Common myeloid progenitor, CD34-positive (primary cell): ENCODE results near the gene TOP3B. TPM values are rescaled to one million over a fixed set of nuclear protein-coding genes. Genes with fewer than 3 reads are reported as not detected.
A peak's percentile ranks its signal among the peaks of the same experiment; 100 is the strongest.

Experiments used
- CTCF ChIA-PET: fragments of 350-600 bp; sonication (Branson Sonifier 250); formaldehyde crosslinking; loops from one replicate; lab custom pipeline; 2021; ENCODE audit warnings: antibody characterized with exemption; lab: Charles Lee
- POLR2A ChIA-PET: fragments of 350-600 bp; sonication (Branson Sonifier 250); formaldehyde crosslinking; loops from one replicate; lab custom pipeline; 2021; ENCODE audit warnings: antibody characterized with exemption; lab: Charles Lee
- DNase-seq, 3 donors: peaks; one replicate each; pipeline versions ENCODE4 v3.0.0 to v3.0.0-alpha.2; 2013
- H3K27ac ChIP-seq, 2 experiments: 1 replicate in 1 of 2; 2 replicates in 1 of 2; pipeline ENCODE4 v1.7.0; 2013; ENCODE audit warnings: inconsistent platforms in 2 of 2, low read length in 2 of 2, mild to moderate bottlenecking in 2 of 2, low read depth in 1 of 2, moderate library complexity in 1 of 2; ENCODE audit not compliant: severe bottlenecking in 2 of 2, insufficient read depth in 1 of 2, poor library complexity in 1 of 2
- H3K27me3 ChIP-seq, 5 experiments: replicated peaks in 2 of 5; 1 replicate in 3 of 5; 2 replicates in 2 of 5; pipeline versions ENCODE4 v1.6.1 to v1.7.0; 2013; ENCODE audit warnings: low read length in 4 of 5, mild to moderate bottlenecking in 2 of 5, moderate library complexity in 2 of 5, inconsistent platforms in 1 of 5; ENCODE audit not compliant: insufficient read depth in 5 of 5, control insufficient read depth in 4 of 5
- H3K36me3 ChIP-seq, 4 experiments: 1 replicate in 2 of 4; 2 replicates in 2 of 4; pipeline versions ENCODE4 v1.6.1 to v1.7.0; 2013; ENCODE audit warnings: low read length in 3 of 4, control low read depth in 1 of 4, mild to moderate bottlenecking in 1 of 4; ENCODE audit not compliant: control insufficient read depth in 4 of 4, insufficient read depth in 4 of 4
- H3K4me1 ChIP-seq, 4 experiments: 1 replicate in 3 of 4; 2 replicates in 1 of 4; pipeline versions ENCODE4 v1.6.1 to v1.7.1; 2013; ENCODE audit warnings: low read length in 3 of 4, mild to moderate bottlenecking in 3 of 4, control low read depth in 1 of 4, inconsistent platforms in 1 of 4, moderate library complexity in 1 of 4; ENCODE audit not compliant: control insufficient read depth in 4 of 4, insufficient read depth in 4 of 4; ENCODE audit errors: control extremely low read depth in 1 of 4
- H3K4me3 ChIP-seq, 7 experiments: 1 replicate in 4 of 7; 2 replicates in 3 of 7; pipeline versions ENCODE4 v1.5.1 to v1.7.0; 2013; ENCODE audit warnings: mild to moderate bottlenecking in 7 of 7, low read length in 6 of 7, moderate library complexity in 6 of 7, inconsistent platforms in 2 of 7, low read depth in 2 of 7, control low read depth in 1 of 7; ENCODE audit not compliant: insufficient read depth in 4 of 7, control insufficient read depth in 1 of 7; ENCODE audit errors: extremely low read depth in 1 of 7
- H3K9me3 ChIP-seq, 5 experiments: 1 replicate in 4 of 5; 2 replicates in 1 of 5; pipeline versions ENCODE4 v1.6.1 to v1.7.1; 2013; ENCODE audit warnings: low read length in 4 of 5, mild to moderate bottlenecking in 2 of 5, inconsistent platforms in 1 of 5, low read depth in 1 of 5, moderate library complexity in 1 of 5; ENCODE audit not compliant: control insufficient read depth in 4 of 5, insufficient read depth in 2 of 5; ENCODE audit errors: control extremely low read depth in 1 of 5
- WGBS: methylation state at CpG from one replicate; pipeline ENCODE4 v1.1.5; 2013; ENCODE audit not compliant: insufficient coverage; 5-methylcytosine and 5-hydroxymethylcytosine counted together
- polyA plus RNA-seq: library from polyadenylated mRNA; unstranded; fragments of 120-200 nt; gene quantifications from one replicate; pipeline ENCODE4 v1.2.1, GENCODE V29; 2013

TOP3B gene, protein sequence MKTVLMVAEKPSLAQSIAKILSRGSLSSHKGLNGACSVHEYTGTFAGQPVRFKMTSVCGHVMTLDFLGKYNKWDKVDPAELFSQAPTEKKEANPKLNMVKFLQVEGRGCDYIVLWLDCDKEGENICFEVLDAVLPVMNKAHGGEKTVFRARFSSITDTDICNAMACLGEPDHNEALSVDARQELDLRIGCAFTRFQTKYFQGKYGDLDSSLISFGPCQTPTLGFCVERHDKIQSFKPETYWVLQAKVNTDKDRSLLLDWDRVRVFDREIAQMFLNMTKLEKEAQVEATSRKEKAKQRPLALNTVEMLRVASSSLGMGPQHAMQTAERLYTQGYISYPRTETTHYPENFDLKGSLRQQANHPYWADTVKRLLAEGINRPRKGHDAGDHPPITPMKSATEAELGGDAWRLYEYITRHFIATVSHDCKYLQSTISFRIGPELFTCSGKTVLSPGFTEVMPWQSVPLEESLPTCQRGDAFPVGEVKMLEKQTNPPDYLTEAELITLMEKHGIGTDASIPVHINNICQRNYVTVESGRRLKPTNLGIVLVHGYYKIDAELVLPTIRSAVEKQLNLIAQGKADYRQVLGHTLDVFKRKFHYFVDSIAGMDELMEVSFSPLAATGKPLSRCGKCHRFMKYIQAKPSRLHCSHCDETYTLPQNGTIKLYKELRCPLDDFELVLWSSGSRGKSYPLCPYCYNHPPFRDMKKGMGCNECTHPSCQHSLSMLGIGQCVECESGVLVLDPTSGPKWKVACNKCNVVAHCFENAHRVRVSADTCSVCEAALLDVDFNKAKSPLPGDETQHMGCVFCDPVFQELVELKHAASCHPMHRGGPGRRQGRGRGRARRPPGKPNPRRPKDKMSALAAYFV
- 29.0 TPM for polyA plus RNA-seq

GRCh38 chr22:21982338-21982965 is at the start of gene TOP3B:
TOP3B (minus strand) TSS chr22:21982787; CDS start chr22:21975709, 7,078 bp downstream.
- Histone ChIP-seq H3K27ac (peak within 1 kb of the TSS; percentile 70 to 94), H3K9me3 (no peaks in the 10 kb centered on the region), H3K4me3 (peak within 1 kb of the TSS; percentile 84 to 99 (median 96)), H3K4me1 (peaks cover 0 to 12% (median 10%) of the 10 kb centered on the region in 4 experiments), H3K27me3 (no peaks in the 10 kb centered on the region), H3K36me3 (peaks cover 0 to 19% (median 3%) of the 10 kb centered on the region in 4 experiments)
- POLR2A ChIA-PET = interaction anchor here (0.5 to 0.9 kb wide), 2 partner anchors 24 to 293 kb away, joined by 3 read pairs; no protein-coding TSS in a partner anchor
- CTCF ChIA-PET = interaction anchor here (1.2 to 2.6 kb wide), 6 partner anchors 10 to 33 kb away, joined by 3 to 19 read pairs (median 6); no protein-coding TSS in a partner anchor
- under 1% methylated on average over 39 of the region's 54 CpGs for WGBS
- peak; percentile 79 to 86 (median 84) for DNase-seq

- no peak overlapping the region for H3K27ac ChIP-seq
- ChIA-PET POLR2A (no interaction called here), CTCF (interaction anchor here (0.6 kb wide), 1 partner anchor 17 kb away, joined by 3 read pairs; no protein-coding TSS in a partner anchor)
- H3K9me3 ChIP-seq = no peaks in the 10 kb centered on the region
- no peak overlapping the region for H3K4me3 ChIP-seq
- 96% methylated on average over 8 of the region's 9 CpGs for WGBS
- H3K27me3 ChIP-seq = peaks cover 0 to 9% (median 0%) of the 10 kb centered on the region in 5 experiments
- DNase-seq = peak in 2 of 3 donors; percentile 38 to 49
- no peaks in the 10 kb centered on the region for H3K36me3 ChIP-seq
- H3K4me1 ChIP-seq = peaks cover 0 to 3% (median 1%) of the 10 kb centered on the region in 4 experiments
Observed at GRCh38 chr22:22031183-22031945, 48.8 kb upstream of the TOP3B start.

- Histone ChIP-seq H3K4me1 (peaks cover 0 to 3% (median under 1%) of the 10 kb centered on the region in 4 experiments), H3K36me3 (no peaks in the 10 kb centered on the region), H3K27ac (no peak overlapping the region), H3K4me3 (no peak overlapping the region), H3K9me3 (no peaks in the 10 kb centered on the region), H3K27me3 (peaks cover 0 to 9% (median 0%) of the 10 kb centered on the region in 5 experiments)
- 81% methylated on average over 5 of the region's 7 CpGs for WGBS
- peak in 2 of 3 donors; percentile 15 to 16 for DNase-seq
- ChIA-PET POLR2A (no interaction called here), CTCF (interaction anchor here (0.6 kb wide), 1 partner anchor 16 kb away, joined by 3 read pairs; no protein-coding TSS in a partner anchor)
Observed at GRCh38 chr22:22030493-22031182, 48.1 kb upstream of the TOP3B start.

GRCh38 chr22:22027955-22028354 is 45.4 kb upstream of the TOP3B start:
- no peak overlapping the region for H3K4me3 ChIP-seq
- DNase-seq = no peak
- H3K9me3 ChIP-seq = no peaks in the 10 kb centered on the region
- peaks cover 0 to 3% (median 1%) of the 10 kb centered on the region in 4 experiments for H3K4me1 ChIP-seq
- ChIA-PET POLR2A (no interaction called here), CTCF (no interaction called here)
- H3K27me3 ChIP-seq = peaks cover 0 to 2% (median 0%) of the 10 kb centered on the region in 5 experiments
- H3K36me3 ChIP-seq = no peaks in the 10 kb centered on the region
- 100% methylated on average over 2 of the region's 3 CpGs for WGBS
- no peak overlapping the region for H3K27ac ChIP-seq

DNA sequence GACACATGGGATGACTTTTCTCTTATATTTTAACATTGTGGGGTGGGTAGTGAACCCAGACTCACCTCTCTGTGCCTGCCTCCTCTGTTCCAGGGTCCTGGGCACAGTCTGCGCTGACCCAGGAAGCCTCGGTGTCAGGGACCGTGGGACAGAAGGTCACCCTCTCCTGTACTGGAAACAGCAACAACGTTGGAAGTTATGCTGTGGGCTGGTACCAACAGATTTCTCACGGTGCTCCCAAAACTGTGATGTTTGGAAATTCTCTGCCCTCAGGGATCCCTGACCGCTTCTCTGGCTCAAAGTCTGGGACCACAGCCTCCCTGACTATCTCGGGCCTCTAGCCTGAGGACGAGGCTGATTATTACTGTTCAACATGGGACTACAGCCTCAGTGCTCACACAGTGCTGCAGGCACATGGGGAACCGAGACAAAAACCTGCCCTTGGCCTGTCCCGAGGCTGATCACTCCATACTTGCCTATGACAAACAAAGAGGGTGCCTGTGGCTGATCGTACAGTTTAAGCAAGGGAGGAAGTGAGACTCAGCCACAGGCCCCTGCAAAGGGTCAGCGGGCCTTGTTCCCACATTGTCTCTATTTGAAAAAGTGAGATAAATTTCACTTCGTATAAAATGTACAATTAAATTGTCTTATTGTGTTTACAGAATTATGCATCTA is 43.7 kb upstream of the TOP3B start:
- H3K9me3 ChIP-seq = no peaks in the 10 kb centered on the region
- H3K4me1 ChIP-seq = peaks cover 0 to 11% (median 1%) of the 10 kb centered on the region in 4 experiments
- no peak overlapping the region for H3K27ac ChIP-seq
- no peak for DNase-seq
- no peaks in the 10 kb centered on the region for H3K27me3 ChIP-seq
- WGBS = 96% methylated on average over 8 of the region's 13 CpGs
- H3K4me3 ChIP-seq = no peak overlapping the region
- H3K36me3 ChIP-seq = no peaks in the 10 kb centered on the region
- CTCF ChIA-PET = no interaction called here
- POLR2A ChIA-PET = no interaction called here
